NK-92 (cell line): Measurements from ENCODE around the gene SYF2.
"Not testable (repeated sequence)": the region's sequence is repeated elsewhere in the genome, so short reads cannot be mapped to it uniquely, and the experiment has no call there.

Source experiments
- DNase-seq: peaks from one replicate; lab custom pipeline; 2025; ENCODE audit not compliant: unreplicated experiment; lab: John Stamatoyannopoulos, UW

Gene SYF2

GRCh38 chr1:25246600-25247023 lies 14.3 kb upstream of the SYF2 start:
- no peak for DNase-seq

DNA sequence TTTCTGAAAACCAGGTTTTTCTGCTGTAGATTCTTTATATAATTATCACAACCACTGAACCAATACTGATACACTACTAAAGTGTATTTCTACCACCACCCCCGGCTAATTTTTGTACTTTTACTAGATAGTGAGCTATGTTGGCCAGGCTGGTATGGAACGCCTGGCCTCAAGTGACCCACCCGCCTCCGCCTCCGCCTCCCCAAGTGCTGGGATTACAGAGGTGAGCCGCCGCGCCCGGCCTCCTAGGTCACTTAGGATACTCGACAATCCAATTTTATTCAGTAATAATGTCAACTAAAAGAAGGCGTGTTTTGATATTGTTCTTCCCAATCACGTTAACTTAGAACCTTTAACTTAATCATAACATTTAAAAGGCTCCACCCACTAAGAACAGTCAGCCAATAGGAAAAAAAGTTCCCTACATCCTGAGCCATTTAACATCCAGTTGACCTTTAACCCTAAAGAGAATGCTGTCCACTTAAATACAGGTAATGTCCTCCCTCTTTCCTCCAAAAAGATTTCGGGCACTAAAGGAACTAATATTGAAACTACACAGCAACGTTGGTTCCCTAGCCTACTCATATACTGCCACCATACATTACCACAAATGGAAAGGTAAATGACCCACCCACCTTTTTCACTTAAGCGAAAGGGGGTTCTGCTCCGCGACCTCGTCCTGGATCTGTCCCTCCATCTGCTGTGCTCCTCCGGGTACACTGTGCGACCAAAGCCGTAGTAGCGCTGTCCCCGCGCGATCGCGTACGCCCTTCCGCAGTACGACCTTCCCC lies 13.7 kb upstream of the SYF2 start:
- DNase-seq = no peak

GRCh38 chr1:25245393-25245792 lies 13.1 kb upstream of the SYF2 start:
- no peak for DNase-seq

GRCh38 chr1:25243907-25244306 lies 11.6 kb upstream of the SYF2 start:
- DNase-seq = no peak

DNA sequence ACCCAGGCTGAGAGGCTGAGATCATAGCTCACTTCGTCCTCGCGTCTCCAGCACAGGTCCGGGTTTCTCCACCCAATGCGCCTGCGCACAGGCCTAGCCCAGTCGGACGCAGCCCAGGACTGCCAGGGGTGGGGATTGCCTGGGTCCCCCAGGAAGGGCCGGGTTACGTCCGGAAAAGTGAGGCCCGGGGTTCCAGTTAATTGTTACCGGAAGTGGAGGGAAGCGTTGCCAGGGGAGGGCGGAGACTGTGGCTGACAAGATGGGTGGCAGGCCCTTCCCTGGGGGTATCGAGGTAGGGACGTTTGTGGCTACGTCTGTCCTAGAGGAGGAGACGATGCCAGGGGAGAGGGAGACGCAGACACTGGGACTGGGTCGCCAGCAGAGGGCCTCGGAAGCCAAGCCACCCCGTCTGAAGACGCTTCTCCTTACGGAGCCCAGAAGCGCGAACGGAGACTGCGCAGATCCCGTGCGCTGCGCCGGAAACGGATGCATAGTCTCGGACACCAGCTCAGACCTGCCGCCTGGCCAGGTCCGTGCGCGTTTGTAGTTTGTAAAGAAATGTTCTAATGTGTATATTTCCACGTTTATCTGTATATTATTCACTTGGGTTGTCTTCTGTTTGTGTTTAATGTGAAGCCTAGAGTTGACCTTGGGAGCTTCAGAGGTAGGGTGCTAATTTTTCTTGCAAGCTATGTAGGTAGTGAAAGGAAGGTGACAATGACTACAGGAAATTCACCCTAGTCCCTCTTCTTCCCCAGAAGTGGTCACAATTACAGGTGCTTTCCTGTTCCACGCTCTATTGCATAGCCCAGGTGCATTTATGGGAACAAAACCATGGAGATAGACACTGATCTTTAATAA lies 7.6 kb upstream of the SYF2 start:
- DNase-seq = peak; percentile 42

DNA sequence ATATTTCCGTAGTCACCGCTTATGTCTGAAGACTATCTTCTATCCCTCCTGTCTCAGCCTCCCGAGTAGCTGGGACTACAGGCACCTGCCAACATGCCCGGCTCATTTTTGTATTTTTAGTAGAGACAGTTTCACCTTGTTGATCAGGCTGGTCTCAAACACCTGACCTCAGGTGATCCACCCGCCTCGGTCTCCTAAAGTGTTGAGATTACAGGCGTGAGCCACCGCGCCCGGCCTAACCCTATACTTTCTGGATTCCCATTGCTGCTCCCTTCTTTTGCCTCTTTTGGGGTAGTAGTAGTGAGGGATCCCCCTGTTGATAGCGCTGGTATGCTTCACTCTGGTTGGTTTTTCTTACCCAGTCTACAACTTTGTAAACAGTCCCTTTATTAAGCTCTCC lies 5.7 kb upstream of the SYF2 start:
- no peak for DNase-seq

GRCh38 chr1:25236261-25236660 lies 4.0 kb upstream of the SYF2 start:
- DNase-seq = not testable (repeated sequence)

DNA sequence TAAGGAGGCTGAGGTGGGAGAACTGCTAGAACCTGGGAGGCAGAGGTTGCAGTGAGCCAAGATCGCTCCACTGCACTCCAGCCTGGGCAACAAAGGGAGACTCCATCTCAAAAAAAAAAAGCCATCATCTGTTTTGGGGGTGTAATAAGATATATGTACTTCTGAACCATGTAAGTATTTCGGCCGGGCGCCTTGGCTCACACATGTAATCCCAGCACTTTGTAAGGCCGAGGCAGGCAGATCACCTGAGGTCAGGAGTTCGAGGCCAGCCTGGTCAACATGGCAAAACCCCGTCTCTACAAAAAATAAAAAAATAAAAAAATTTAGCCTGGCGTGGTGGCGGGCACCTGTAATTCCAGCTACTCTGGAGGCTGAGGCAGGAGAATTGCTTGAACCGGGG lies 3.1 kb upstream of the SYF2 start:
- DNase-seq = not testable (repeated sequence)

- no peak for DNase-seq
These were observed 823 bp upstream of the SYF2 start for GRCh38 chr1:25232866-25233784.

- DNase-seq = no peak
These were observed 8.8 kb downstream of the SYF2 start for GRCh38 chr1:25223471-25223870.

DNA sequence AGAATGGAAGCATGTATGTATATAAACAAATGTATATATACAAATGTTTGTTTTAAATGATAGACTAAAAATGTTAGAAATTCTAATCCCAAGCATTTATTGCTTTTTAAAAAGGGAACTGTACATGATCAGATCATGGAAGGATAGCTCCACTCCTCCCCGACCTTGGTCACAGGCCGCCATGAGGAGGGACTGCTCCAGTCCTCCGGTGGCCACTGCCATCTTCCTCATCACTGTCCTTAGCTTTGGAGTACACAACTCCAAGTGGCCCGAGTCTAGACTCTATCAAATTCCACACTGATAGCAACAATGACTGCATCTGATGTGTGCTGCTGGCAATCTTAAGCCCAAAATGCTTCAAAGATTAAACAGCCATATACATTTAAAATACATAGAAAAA lies 9.7 kb downstream of the SYF2 start:
- no peak for DNase-seq

DNA sequence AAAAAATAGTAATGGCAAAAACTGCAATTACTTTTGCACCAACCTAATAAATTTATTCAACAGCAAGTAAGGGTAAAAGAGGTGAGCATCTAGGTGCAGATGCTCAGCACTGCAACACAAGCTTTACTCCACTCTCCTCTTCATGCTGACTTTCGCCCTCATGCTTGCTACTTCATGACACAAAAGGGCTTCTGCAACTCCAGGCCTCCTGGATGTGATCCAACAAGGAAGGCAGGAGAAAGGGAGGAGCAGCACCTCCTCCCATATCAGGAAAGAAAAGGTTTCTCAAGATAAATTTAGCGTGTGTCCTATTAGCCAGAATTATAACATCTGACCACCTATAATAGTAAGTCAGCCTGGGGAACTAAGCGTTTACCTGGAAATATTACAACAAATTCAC lies 11.6 kb downstream of the SYF2 start:
- no peak for DNase-seq

- no peak for DNase-seq
These were observed 12.5 kb downstream of the SYF2 start for GRCh38 chr1:25219661-25220251.

- no peak for DNase-seq
These were observed 14.6 kb downstream of the SYF2 start for GRCh38 chr1:25217598-25218232.

DNA sequence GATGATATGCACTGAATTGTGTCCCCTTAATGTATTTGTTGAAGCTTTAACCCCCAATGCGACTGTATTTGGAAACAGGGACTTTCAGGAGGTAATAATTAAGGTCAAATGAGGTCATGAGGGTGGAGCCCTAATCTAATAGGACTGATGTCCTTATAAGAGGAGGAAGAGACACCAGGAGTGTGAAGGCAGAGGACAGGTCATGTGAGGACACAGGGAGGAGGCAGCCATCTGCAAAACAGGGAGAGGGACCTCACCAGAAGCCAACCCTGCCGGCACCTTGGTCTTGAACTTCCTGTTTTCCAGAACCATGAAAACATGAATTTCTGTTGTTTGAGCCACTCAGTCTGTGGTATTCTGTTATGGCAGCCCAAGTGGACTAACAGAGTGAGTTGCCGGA lies 15.3 kb downstream of the SYF2 start:
- DNase-seq = no peak

DNA sequence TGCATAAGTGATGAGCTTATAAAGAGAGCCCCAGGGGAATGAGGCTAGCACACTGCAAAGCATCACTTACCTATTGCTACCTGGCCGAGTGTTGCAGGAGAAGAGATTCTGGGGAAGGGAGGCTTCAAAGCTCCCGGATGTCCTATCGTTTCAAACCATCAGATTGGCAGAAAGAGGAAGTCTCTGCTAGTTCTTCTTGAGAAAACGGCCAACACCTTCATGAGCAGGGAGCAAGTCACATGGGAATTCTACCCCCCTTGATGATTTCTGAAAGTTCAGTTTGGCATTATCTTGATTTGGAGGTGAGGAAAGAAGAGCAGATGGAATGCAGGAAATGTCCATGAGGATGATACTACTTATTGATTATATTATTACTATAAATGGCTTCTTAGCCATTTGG lies 16.2 kb downstream of the SYF2 start:
- no peak for DNase-seq

DNA sequence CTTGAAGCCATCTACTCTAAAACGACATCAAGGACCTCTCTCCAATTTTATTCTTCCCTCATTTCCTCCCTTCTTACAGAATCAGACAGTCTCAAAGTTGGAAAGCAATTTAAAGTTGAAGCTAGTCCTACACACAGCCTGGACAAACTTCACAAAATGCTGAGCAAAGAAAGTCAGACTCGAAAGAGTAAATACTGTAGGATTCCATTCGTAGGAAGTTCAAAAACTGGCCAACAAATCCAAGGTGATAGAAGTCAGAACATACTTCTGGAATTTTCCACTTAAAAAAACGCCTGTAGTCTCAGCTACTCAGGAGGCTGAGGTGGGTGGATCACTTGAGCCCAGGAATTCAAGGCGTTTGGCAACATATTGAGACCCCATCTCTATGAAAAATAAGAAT lies 19.6 kb downstream of the SYF2 start:
- DNase-seq = no peak

DNA sequence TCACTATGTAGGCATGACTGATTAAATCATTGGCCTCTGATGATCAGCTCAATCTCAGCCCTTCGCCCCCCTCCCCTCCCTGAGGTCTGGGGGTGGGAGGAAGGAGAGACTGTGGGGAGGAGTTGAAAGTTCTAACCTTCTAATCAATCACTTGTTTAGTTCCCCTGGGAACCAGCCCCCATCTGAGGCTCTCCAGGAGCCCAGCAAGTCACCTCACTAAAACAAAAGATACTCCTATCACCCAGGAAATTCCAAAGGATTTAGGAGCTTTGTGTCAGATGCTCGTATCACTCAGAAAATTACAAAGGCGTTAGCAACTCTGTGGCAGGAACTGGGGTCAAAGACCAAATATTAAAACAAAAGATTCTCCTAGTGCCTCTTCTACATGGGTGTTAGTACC lies 21.6 kb downstream of the SYF2 start:
- no peak for DNase-seq

GRCh38 chr1:25209516-25209915 lies 22.8 kb downstream of the SYF2 start:
- no peak for DNase-seq

GRCh38 chr1:25208561-25209222 lies 23.6 kb downstream of the SYF2 start:
- DNase-seq = no peak
